Cardiac fibroblast (primary cell): ENCODE data around the gene HBS1L.

Experiments used
- DNase-seq, 2 donors: peaks; one replicate each; pipeline versions ENCODE4 v3.0.0 to v3.0.0-alpha.2; 2010; ENCODE audit warnings: low read depth in 2 of 2
- H3K4me3 ChIP-seq, 2 donors: replicated peaks in 1 of 2; 1 replicate in 1 of 2; 2 replicates in 1 of 2; pipeline ENCODE4 v1.5.1; 2011; ENCODE audit warnings: low read depth in 2 of 2, low read length in 2 of 2, mild to moderate bottlenecking in 2 of 2, moderate library complexity in 1 of 2
- TF ChIP-seq, protein P1 (sequence below): IDR thresholded peaks from one replicate; pipeline ENCODE4 v1.5.1; 2011; ENCODE audit warnings: low read depth, mild to moderate bottlenecking, low read length, inconsistent platforms

The HBS1L gene

GRCh38 chr6:135071541-135071940 lies 16.9 kb upstream of the HBS1L start:
- H3K4me3 ChIP-seq: no peak overlapping the region
- TF ChIP-seq, protein P1, sequence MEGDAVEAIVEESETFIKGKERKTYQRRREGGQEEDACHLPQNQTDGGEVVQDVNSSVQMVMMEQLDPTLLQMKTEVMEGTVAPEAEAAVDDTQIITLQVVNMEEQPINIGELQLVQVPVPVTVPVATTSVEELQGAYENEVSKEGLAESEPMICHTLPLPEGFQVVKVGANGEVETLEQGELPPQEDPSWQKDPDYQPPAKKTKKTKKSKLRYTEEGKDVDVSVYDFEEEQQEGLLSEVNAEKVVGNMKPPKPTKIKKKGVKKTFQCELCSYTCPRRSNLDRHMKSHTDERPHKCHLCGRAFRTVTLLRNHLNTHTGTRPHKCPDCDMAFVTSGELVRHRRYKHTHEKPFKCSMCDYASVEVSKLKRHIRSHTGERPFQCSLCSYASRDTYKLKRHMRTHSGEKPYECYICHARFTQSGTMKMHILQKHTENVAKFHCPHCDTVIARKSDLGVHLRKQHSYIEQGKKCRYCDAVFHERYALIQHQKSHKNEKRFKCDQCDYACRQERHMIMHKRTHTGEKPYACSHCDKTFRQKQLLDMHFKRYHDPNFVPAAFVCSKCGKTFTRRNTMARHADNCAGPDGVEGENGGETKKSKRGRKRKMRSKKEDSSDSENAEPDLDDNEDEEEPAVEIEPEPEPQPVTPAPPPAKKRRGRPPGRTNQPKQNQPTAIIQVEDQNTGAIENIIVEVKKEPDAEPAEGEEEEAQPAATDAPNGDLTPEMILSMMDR: no peak
- DNase-seq: no peak

GRCh38 chr6:135067911-135068310 lies 13.3 kb upstream of the HBS1L start:
- DNase-seq: no peak
- TF ChIP-seq, protein P1: no peak
- H3K4me3 ChIP-seq: no peak overlapping the region

- no peak for DNase-seq
- TF ChIP-seq, protein P1: no peak
- no peak overlapping the region for H3K4me3 ChIP-seq
Measured at GRCh38 chr6:135066806-135067205, 12.2 kb upstream of the HBS1L start.

- no peak overlapping the region for H3K4me3 ChIP-seq
- TF ChIP-seq, protein P1: no peak
- peak; percentile 7 to 37 for DNase-seq
Measured at GRCh38 chr6:135066397-135066796, 11.8 kb upstream of the HBS1L start.

- no peak for DNase-seq
- no peak overlapping the region for H3K4me3 ChIP-seq
- TF ChIP-seq, protein P1: no peak
Measured at GRCh38 chr6:135064586-135064985, 10.0 kb upstream of the HBS1L start.

GRCh38 chr6:135063926-135064325 lies 9.3 kb upstream of the HBS1L start:
- H3K4me3 ChIP-seq: no peak overlapping the region
- TF ChIP-seq, protein P1: no peak
- DNase-seq: no peak

DNA sequence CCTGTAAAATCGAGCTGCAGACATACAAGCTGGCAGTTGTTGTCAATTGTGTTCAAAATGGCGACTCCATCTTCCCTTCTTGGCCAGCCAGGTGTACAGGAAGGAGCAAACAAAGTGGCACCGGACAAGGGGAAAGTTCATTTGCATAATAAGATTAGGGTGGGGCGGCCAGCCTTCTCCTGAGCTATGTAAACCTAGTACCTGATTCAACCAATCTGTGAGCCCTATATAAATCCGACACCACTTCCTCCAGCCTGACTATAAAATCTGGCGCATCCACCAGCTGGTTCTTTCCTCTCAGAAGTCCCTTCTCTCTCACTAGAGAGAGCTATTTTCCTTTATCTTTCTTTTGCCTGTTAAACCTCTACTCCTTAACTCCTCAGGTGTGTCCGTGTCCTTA lies 8.1 kb upstream of the HBS1L start:
- DNase-seq: no peak
- no peak overlapping the region for H3K4me3 ChIP-seq
- TF ChIP-seq, protein P1: no peak
